GM18511 (cell line): ENCODE measurements around the gene CAB39.

ENCODE experiments used
- ATAC-seq: cut with Tn5 transposase; IDR thresholded peaks from one replicate; pipeline ENCODE4 v1.9.1; 2021; ENCODE audit warnings: mild to moderate bottlenecking, moderate library complexity; ENCODE audit not compliant: unreplicated experiment

Gene CAB39

DNA sequence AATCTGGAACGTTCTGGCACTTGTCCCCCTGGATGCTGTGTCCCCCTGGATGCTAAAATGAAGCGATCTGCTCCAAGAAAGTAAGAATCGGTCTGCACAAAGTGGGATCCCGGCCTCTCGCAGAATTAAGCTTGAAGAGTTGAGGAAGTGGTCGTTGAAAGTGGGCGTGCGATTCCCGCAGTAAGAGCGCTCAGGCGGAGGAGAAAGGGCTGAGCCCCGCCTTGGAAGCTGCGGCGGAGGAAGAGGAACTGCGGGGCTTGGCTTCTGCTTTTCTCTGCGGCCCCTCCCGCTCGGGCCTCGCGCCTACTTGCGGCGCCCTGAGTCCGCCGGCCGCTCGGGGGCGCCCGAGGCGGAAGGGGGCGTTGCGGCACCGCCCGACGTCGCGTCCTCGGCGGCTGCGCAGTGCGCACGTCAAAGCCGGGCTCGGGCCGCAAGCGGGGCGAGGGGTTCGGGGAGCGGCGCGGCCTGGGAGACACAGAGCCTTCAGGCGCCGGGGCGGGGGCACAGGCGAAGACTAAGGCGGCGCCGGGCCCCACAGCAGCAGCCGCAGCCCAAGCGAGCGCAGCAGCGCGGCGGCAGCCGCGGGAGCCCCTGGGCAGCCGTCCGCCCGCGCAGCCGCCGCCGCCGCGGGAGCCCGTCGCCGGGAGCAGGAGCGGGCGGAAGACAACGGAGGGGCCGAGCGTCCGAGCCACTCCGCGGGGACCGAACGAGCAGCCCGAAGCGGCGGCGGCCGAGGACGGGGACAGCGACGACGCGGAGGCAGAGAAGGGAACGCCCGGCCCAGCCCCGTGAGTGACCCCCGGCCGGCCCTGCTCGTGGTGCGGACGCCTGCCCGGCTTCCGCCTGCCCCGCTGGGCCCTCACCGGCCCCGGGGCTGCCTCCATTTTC, at the start of gene CAB39:
Gene CAB39, plus strand, starts transcription at position 400 of the 888 bp plus-strand sequence. CDS start 47,160 bp downstream, outside the sequence.
- ATAC-seq = peak; percentile 86

DNA sequence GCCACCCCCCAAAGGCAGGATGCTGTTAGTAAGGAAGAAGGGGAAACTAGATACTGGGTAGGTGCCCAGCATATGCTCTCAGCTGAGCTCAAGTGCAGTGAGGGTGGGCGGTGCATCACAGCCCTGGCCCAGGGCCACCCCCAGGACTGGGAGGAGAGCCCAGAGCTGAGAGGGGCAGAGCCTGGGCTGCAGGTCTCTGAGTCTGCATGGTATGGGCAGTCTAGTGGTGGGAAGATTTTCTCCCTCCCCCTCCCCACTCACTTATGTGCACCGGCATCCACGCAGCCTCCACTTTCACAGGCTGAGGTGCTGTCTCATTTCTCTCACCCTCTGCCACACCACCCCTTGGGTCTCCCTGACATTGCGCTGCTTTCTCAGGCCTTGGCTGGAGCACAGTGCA, 48.5 kb upstream of the CAB39 start:
- ATAC-seq = no peak

DNA sequence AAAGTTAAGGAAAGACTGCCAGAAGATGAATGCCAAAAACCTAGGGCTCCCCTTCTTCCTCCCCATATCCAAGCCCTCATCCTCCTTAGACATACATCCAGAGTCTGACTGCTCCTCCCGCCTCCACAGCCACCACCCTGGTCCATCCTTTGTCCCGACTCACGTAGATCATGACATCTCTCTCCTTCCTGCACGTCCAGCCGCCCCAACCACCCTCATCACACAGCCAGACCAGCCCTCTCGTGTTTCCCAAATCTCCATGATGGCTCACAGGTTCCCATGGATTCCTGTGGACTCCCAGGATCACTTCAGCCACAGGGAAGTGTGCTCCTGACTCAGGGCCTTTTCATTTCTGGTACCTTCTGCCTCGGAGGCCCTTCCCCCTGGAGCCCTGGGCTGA, 47.8 kb upstream of the CAB39 start:
- no peak for ATAC-seq

DNA sequence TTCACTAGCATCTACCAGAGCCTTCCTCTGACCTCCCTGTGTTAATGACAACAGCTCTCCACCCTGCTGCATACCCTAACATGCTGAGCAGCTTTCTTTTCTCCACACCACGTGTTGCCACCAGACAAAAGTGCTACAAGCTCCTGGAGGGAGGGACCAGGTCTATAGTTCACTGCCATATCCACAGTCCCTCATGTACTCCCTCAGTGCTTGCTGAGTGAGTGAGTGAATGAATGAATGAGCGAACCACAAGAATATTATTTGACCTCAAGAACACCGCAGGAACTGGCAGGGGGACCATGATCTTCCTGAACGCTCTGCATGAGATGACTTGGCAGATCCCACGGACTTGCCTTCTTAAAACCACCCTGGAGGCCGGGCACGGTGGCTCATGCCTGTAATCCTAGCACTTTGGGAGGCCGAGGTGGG, 47.4 kb upstream of the CAB39 start:
- no peak for ATAC-seq

DNA sequence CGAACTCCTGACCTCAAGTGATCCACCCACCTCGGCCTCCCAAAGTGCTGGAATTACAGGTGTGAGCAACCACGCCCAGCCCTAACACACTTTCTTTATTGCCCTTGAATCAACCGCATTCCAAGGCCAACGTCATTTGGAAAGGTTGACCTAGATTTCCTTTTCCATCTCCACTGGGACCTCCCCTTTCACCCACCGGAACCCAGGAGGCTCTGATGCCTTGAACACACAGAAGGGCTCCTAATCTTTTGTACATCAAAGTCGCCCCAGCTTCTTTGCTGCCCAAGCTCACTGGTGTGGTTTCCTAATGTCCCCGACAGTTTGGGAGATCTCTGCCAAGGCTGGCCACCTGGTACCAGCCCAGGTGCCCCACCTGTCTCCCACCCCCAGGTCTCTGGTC, 46.2 kb upstream of the CAB39 start:
- no peak for ATAC-seq

DNA sequence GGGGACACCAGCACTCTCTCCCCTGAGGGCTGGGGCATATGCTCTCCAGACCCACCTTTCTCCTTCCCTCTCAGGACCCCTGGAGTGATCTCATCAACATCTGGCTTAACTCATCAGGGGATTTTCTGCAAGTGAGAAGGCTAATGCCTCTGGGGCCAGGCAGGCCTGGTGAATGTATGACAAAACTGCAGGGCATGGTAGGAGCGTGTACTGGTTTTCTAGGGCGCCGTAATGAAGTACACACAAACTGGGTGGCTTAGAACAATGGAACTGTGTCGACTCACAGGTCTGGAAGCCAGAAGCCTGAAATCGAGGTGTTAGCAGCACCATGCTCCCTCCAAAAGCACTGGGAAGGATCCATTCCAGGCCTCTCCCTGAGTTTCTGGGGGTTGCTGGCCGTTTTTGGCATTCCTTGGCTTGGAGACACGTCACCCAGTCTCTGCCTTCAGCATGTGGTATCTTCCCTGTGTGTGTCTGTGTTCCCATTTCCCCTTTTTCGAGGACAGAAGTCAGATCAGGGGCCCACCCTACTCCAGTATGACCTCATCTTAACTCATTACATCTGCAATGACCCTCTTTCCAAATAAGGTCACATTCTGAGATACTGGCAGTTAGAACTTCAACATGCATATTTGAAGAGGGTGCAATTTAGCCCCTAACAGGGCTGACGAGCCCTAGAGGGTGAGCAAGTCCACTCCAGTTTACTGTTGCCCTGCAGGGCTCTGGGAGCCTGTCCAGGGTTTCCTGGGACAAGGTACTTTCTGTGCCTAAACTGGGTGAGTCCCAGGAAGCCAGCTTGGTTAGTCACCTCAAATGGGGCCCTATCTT, 45.5 kb upstream of the CAB39 start:
- no peak for ATAC-seq

DNA sequence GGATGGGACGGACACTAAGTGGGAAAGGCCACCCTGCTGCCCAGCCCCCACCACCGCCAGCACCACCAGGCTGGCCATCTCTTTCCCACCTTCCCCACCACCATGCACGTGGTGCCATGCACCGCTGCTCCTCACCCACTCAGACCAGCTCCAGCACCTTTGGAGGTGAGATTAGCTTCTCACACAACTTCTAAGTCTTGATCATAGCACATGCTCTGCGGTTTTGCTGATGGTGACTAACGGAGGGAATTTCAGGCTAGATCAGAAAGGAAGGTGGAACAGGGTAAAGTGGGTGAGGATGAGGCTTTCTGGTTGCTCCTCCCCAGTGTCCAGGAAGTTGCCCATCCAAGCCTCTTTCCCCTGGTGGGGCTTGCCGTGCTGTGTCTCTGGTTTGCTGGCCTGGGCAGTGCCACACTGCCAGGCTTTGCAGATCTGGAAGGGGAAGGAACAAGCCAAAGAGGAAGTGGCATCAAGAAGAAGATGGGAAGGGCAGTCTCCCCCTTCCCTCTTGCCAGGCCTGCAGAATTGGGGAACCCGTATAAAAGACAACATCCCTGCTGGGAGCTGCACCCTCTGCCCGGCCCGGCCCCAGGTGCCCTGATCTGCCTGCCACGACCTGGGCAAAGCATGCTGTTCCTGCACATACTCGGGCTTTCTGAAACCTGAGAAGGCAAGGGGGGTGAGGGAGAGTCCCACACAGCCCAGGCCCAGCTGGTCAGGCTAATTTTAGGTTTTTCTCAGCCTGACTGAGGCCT, 44.3 kb upstream of the CAB39 start:
- peak; percentile 72 for ATAC-seq

DNA sequence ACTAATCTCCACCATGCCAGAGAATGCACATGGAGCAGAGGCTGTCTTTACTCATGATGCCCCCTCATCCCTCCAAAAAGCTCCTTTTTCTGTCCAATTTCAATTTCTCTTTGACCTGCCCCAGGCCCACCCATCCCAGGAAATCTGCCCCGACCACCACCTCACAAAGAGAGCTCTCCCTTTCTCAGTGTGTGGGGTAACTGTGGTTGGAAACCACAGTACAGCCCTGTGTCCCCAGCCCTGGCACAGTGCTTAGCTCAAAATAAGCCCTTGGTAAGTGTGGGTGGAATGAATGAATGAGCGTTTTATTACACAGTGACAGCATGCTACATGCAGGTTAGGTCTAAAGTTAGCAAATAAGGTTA, 43.7 kb upstream of the CAB39 start:
- ATAC-seq = peak; percentile 42

DNA sequence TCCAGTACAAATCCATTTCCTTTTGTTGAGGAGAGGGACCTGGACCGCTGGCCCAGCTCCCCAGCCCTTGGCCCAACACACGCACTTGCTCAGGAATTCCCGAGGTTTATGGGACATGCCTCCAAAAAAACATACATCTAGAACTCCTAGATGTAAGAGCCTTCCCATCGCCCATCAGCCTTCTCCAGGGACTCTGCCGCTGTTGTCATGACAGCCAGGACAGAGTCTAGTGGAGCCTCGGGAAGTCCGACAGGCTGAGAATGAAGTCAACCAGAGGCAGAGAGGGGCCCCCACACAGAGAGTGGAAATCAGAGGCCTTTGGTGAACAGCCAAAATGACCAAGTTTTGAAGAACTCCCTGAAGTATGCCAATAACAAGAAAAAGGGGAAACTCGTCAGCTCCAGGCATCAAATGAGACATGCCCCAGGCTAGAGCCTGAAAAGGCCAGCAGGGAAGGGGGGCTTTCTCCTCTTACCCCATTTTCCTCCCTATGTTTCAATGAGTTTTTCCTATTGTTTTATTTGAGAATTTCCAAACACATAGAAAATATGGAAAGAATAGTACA, 43.2 kb upstream of the CAB39 start:
- ATAC-seq = no peak

DNA sequence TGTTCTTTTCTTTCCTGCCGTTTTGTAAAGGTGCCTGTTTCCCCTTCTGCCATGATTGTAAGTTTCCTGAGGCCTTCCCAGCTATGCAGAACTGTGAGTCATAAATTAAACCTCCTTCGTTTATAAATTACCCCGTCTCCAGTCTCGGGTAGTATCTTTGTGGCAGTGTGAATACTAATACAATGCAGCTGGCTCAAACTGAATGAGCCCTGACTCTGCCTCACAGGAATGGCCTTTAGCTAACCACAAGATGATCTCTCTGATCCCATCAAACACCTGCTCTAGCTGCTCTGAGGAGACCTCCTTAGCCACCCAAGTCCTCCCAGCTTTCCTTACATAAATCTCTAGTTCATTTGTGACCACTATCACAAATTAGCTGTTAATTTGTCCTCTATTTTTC, 41.5 kb upstream of the CAB39 start:
- no peak for ATAC-seq

DNA sequence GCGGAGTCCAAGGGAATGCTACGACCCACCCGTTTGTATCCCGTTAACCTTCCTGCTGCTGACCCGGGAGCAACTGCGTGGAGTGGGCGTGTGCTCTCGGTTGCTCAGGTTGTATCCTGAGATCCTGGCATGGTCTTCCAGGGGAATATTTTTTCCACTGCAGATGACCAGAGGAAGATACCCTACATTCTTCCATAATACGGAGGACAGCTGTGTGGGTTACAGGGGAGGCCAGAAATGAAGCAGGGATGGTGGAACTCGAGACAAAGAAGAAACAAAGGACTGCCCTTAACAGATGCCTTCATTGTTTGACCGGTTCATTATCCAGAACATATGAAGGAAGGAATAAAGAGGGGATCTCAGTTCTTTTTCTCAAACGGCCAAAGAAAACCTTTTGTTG, 39.8 kb upstream of the CAB39 start:
- ATAC-seq = no peak

DNA sequence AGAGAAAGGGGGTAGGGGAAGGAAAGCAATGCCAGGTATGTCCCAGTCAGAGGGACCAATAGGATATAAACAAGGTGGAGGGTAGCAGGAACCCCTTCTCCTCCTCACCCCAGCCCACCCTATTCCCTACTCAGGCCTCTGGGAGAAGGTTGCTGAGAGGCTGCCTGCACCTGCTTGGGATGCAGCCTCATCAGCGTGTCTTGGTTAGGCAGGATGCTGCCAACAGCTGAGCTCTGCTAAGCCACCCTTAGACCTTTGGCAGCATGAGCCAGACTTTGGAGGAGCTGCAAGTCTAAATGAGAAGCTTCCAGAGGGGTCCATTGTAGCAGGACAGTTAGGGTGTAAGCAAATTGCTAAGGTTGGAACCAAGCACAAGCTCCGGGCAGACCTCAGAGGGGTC, 38.2 kb upstream of the CAB39 start:
- ATAC-seq = no peak

DNA sequence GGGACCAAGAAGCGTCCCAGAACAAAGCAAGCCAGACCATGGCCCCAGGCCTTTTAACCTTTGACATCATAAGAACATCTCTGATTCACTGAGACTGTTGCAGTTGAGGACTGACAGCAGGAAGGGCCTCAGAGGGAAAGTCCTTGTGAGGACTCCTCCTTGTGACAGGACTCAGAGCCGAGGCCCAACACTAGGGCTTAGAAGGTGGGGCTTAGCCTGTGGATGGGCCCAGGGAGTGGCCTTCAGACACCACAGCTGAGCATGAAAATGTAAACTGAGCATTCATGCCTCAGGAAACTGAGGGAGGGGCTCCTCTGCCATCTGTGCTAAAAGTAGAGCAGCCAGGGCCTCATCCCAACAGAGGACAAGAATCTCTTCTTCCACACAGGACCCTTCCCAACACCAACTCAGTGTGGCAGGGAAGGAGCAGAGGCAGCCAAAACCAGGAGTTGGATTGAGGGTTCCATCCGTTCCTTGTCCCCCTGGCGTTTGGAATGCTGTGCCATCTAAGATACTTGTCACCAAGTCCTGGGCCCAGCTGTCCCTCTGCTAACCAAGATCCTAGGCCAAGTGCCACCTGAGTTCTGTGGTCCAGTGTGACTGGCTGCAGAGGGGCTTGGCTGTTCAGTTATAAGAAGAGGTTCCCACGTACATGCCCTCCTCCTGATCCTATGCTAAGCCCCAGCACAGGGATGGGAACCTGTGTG, 37.5 kb upstream of the CAB39 start:
- no peak for ATAC-seq

DNA sequence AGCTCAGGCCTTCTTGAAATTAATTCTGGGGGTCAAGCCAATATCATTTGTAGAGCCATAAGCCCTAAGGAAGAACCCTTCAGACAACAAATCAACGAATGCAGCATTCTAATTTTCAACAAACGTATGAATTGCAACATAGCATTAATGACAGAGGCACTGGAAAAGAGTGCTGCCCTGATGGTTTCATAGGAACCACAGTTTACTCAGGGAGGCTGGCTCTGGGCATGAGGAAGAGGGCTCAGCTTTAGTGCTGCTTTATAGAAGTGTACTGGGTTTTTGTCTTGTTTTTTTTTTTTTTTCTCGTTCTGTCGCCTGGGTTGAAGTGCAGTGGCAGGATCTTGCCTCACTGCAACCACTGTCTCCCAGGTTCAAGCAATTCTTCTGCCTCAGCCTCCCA, 36.1 kb upstream of the CAB39 start:
- no peak for ATAC-seq

DNA sequence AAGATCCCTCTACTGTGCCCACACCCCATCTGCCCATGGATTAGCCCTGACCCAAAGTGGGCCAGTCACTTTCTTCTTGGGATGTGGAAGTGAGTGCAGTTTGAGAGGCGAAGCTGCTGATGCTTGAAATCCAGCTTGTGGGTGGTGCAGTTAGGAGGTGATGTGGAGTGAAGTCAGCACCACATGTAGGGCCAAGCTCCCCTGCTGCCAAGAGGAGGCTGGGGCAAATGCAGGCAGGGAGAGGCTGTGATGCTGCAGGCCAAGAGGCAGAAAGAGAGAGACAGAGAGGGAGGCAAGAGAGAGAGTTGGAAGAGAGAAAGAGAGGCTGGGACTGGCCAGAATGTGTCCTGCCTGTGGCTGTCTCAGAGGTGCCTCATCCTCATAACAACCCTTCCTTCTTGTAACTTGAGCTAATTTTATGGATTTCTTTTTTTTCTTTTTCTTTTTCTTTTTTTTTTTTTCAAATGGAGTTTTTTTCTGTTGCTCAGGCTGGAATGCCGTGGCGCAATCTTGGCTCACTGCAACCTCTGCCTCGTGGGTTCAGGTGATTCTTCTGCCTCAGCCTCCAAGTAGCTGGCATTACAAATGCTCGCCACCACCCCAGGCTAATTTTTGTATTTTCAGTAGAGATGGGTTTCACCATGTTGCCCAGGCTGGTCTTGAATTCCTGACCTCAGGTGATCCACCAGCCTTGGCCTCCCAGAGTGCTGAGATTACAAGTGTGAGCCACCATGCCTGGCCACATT, 35.3 kb upstream of the CAB39 start:
- ATAC-seq = no peak

DNA sequence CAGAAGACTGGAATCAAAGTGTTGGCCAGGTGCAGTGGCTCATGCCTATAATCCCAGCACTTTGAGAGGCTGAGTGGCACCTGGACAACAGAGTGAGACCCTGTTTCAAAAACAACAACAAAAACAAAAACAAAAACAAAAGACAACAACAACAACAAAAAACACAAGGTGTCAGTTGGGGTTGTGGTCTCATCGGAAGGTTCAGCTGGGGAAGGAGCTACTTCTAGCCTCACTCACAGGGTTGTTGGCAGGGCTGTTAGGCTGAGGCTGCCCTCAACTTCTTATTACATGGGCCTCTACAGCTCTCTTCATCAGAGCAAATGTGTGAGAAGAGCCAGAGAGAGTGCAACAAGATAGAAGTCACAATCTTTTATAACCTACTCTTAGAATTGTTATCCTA, 34.6 kb upstream of the CAB39 start:
- ATAC-seq = no peak

DNA sequence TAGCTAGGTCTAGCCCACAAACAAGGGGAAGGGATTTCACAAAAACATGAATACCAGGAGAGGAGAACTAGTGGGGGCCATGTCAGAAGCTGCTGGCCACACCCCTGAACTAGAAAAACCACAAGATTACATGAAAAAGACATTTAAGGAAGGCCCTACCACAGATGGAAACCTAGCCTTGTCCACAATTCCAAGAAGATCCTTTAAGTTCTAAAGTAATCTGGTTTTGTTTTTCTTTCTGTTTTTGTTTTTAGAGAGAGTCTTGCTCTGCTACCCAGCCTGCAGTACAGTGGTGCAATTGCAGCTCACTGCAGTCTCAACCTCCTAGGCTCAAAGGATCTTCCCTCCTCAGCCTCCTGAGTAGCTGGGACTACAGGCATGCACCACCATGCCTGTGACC, 34.2 kb upstream of the CAB39 start:
- ATAC-seq = no peak

DNA sequence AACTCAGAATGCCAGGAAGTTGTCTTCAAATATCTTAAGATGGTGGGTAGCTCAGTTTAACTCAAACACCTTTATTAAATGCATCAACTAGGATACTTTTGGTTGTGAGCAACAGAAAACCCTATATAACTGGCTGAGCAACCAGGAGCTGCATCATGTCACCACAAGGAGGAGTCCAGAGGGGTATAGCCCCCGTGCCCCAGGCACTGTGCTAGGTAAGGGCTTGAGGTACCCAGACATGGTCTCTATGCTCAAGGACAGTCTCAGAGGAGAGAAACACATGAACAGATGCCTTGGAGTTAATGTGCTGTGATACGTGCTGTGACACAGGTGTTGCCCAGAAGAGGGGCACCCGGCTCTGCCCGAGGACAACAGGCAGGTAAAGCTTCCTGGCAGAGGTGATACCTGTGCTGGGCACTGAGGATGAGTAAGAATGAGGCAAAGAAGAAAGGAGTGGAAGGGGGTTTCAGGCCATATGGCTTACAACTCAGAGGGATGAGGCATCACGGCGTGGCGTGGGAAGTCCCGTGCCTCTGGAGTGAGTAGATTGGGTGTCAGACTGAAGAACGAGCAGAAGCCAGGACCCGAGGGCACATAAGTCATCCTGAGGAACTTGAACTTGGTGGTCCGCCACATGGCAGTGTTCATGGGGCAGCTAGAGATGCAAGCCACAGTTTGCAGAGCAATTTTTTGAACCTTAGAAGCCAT, 32.0 kb upstream of the CAB39 start:
- ATAC-seq = no peak

DNA sequence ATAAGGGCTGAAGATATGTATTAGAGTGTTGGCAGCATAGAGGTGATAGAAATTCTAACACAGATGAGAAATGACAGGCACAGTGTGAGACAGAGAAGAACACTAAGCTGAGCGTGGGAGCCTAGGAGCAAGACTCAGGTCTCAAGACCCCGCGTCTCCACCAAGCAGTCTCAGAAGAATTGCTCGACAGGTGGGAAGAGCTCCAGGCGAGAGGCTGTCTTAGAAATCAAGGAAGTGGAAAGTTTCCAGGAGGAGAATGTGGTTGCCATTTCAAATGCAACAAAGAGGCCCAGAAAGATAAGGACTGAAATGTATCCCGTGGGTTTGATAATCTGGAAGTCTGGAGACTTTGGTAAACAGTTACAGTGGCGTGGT, 31.5 kb upstream of the CAB39 start:
- no peak for ATAC-seq
